HCT116 (cell line): ENCODE data around the gene CD58. TPM values are rescaled to one million over a fixed set of nuclear protein-coding genes. Genes with fewer than 3 reads are reported as not detected.

Experiments used
- ATAC-seq: fragments of 200-7000 bp; cut with Tn5 transposase; 2 replicates; pipeline ENCODE4 v1.9.1; 2020; ENCODE audit warnings: mild to moderate bottlenecking, moderate library complexity
- BruUV-seq: library from RNA; stranded (reverse); fragments of 400-500 nt; replicated peaks from 2 replicates; lab custom pipeline; 2021; lab: Mats Ljungman, UMichigan
- CTCF ChIA-PET: fragments of 300-600 bp; sonication (Branson Sonifier 250); formaldehyde crosslinking; loops from one replicate; lab custom pipeline; 2021; ENCODE audit warnings: antibody characterized with exemption; lab: Charles Lee
- POLR2A ChIA-PET: fragments of 300-600, 350-600 bp; sonication (Branson Sonifier 250); formaldehyde crosslinking; loops from one replicate; lab custom pipeline; 2021; ENCODE audit warnings: antibody characterized with exemption; lab: Charles Lee
- RAD21 ChIA-PET, 2 experiments: fragments of 300-600 bp; sonication (Branson Sonifier 250); formaldehyde crosslinking; loops; one replicate each; lab custom pipeline; 2023; ENCODE audit warnings: low total read pairs in 2 of 2; ENCODE audit not compliant: uncharacterized antibody in 2 of 2, unreplicated experiment in 2 of 2, low non-redundant PET in 1 of 2; lab: Charles Lee
- DNase-seq: peaks from one replicate; pipeline ENCODE4 v3.0.0-alpha.2; 2010; ENCODE audit warnings: low read depth, low spot score
- H2AFZ ChIP-seq: fragments of 200-600 bp; shearing (Covaris generic), sonication (generic); 2 replicates; pipeline ENCODE4 v1.6.1; 2017; ENCODE audit warnings: low read depth, mixed run types, mixed read lengths, antibody characterized with exemption, low read length; ENCODE audit not compliant: poor library complexity, severe bottlenecking
- H3K27ac ChIP-seq: 2 replicates; pipeline ENCODE4 v1.5.1; 2012; ENCODE audit warnings: low read depth, low read length
- H3K27me3 ChIP-seq: fragments of 200-600 bp; sonication (generic); 2 replicates; pipeline ENCODE4 v1.6.1; 2016; ENCODE audit warnings: mixed run types, low read length, mixed read lengths; ENCODE audit not compliant: insufficient read depth
- H3K36me3 ChIP-seq, 2 experiments: fragments of 200-500 bp in 1 of 2; fragments of 200-600 bp in 1 of 2; sonication (Bioruptor generic) in 1 of 2; sonication (generic) in 1 of 2; 2 replicates each; pipeline versions ENCODE4 v1.5.1 to v1.6.1; 2014 to 2016; ENCODE audit warnings: low read length in 2 of 2, inconsistent platforms in 1 of 2, mixed read lengths in 1 of 2, mixed run types in 1 of 2; ENCODE audit not compliant: insufficient read depth in 2 of 2, control insufficient read depth in 1 of 2
- H3K4me1 ChIP-seq, 2 experiments: fragments of 200-600 bp in 1 of 2; sonication (generic) in 1 of 2; 2 replicates each; pipeline versions ENCODE4 v1.5.1 to v1.6.1; 2012 to 2017; ENCODE audit warnings: low read length in 2 of 2, inconsistent platforms in 1 of 2, mild to moderate bottlenecking in 1 of 2, mixed read lengths in 1 of 2, mixed run types in 1 of 2, moderate library complexity in 1 of 2; ENCODE audit not compliant: insufficient read depth in 2 of 2, control insufficient read depth in 1 of 2
- H3K4me2 ChIP-seq: fragments of 200-600 bp; sonication (generic); 2 replicates; pipeline ENCODE4 v1.6.1; 2017; ENCODE audit warnings: mixed run types, low read length, mixed read lengths
- H3K4me3 ChIP-seq, 2 experiments: fragments of 200-600 bp in 1 of 2; sonication (generic) in 1 of 2; replicated peaks in 1 of 2; 2 replicates each; pipeline ENCODE4 v1.5.1; 2011 to 2016; ENCODE audit warnings: low read length in 2 of 2, control low read depth in 1 of 2, low read depth in 1 of 2, mild to moderate bottlenecking in 1 of 2, mixed read lengths in 1 of 2, mixed run types in 1 of 2
- H3K79me2 ChIP-seq: fragments of 200-600 bp; sonication (generic); 2 replicates; pipeline ENCODE4 v1.6.1; 2017; ENCODE audit warnings: mild to moderate bottlenecking, mixed run types, low read length, moderate library complexity, mixed read lengths; ENCODE audit not compliant: insufficient read depth
- H3K9ac ChIP-seq: fragments of 200-600 bp; sonication (generic); 2 replicates; pipeline ENCODE4 v1.6.1; 2016; ENCODE audit warnings: low read length, mixed read lengths
- H3K9me2 ChIP-seq: fragments of 200-600 bp; sonication (generic), shearing (Covaris generic); 2 replicates; pipeline ENCODE4 v1.6.1; 2017; ENCODE audit warnings: mixed run types, mild to moderate bottlenecking, moderate library complexity; ENCODE audit not compliant: insufficient read depth
- H3K9me3 ChIP-seq, 2 experiments: fragments of 200-500 bp in 1 of 2; fragments of 200-600 bp in 1 of 2; sonication (Bioruptor generic) in 1 of 2; sonication (generic) in 1 of 2; 2 replicates each; pipeline ENCODE4 v1.6.1; 2014 to 2017; ENCODE audit warnings: low read length in 2 of 2, mixed read lengths in 2 of 2, inconsistent platforms in 1 of 2, low read depth in 1 of 2, mild to moderate bottlenecking in 1 of 2, mixed run types in 1 of 2, moderate library complexity in 1 of 2; ENCODE audit not compliant: control insufficient read depth in 1 of 2, insufficient read depth in 1 of 2
- H4K20me1 ChIP-seq: fragments of 200-600 bp; sonication (generic), shearing (Covaris generic); 2 replicates; pipeline ENCODE4 v1.6.1; 2017; ENCODE audit warnings: mixed run types, mild to moderate bottlenecking, moderate library complexity; ENCODE audit not compliant: insufficient read depth
- CBX3 ChIP-seq: IDR thresholded peaks from 2 replicates; pipeline ENCODE4 v1.6.1; 2012; ENCODE audit warnings: low read depth
- CEBPB ChIP-seq: IDR thresholded peaks from 2 replicates; pipeline ENCODE4 v1.6.1; 2012; ENCODE audit warnings: low read depth
- EGR1 ChIP-seq: IDR thresholded peaks from 2 replicates; pipeline ENCODE4 v1.6.1; 2012; ENCODE audit warnings: low read depth
- ELF1 ChIP-seq: IDR thresholded peaks from 2 replicates; pipeline ENCODE4 v1.6.1; 2012; ENCODE audit warnings: low read depth, borderline replicate concordance
- EZH2 ChIP-seq: fragments of 200-600 bp; sonication (generic); IDR thresholded peaks from 2 replicates; pipeline ENCODE4 v1.6.1; 2017; ENCODE audit warnings: antibody characterized with exemption, mixed run types
- EZH2phosphoT487 ChIP-seq: fragments of 200-600 bp; IDR thresholded peaks from 2 replicates; pipeline ENCODE4 v1.6.1; 2018; ENCODE audit warnings: antibody characterized with exemption, borderline replicate concordance
- FOSL1 ChIP-seq: IDR thresholded peaks from 2 replicates; pipeline ENCODE4 v1.6.1; 2012; ENCODE audit warnings: low read depth
- JUND ChIP-seq: IDR thresholded peaks from 2 replicates; pipeline ENCODE4 v1.6.1; 2012
- POLR2AphosphoS5 ChIP-seq: IDR thresholded peaks from 2 replicates; pipeline ENCODE4 v1.6.1; 2011; ENCODE audit warnings: mild to moderate bottlenecking, low read depth, low read length, moderate library complexity
- RAD21 ChIP-seq: IDR thresholded peaks from 2 replicates; pipeline ENCODE4 v1.6.1; 2012; ENCODE audit warnings: low read depth, mild to moderate bottlenecking
- SIN3A ChIP-seq: IDR thresholded peaks from 2 replicates; pipeline ENCODE4 v1.6.1; 2012; ENCODE audit warnings: low read depth
- SP1 ChIP-seq: IDR thresholded peaks from 2 replicates; pipeline ENCODE4 v1.6.1; 2012; ENCODE audit warnings: low read depth
- SRF ChIP-seq: IDR thresholded peaks from 2 replicates; pipeline ENCODE4 v1.6.1; 2012; ENCODE audit warnings: low read depth
- TCF7L2 ChIP-seq: IDR thresholded peaks from 2 replicates; pipeline ENCODE4 v1.7.0; 2011; ENCODE audit warnings: borderline replicate concordance, inconsistent platforms; ENCODE audit not compliant: insufficient read depth, insufficient read length; ENCODE audit errors: extremely low read depth
- ZFX ChIP-seq: fragments of 450-650 bp; IDR thresholded peaks from 2 replicates; pipeline ENCODE4 v1.6.1; 2017
- ZNF274 ChIP-seq: fragments of 200-500 bp; sonication (Bioruptor generic); IDR thresholded peaks from 2 replicates; pipeline ENCODE4 v1.6.1; 2014; ENCODE audit warnings: mild to moderate bottlenecking, low read depth, low read length, inconsistent platforms
- intact Hi-C: fragments of 100-400 bp; cut with micrococcal nuclease; formaldehyde crosslinking; loops from 2 replicates; pipeline ENCODE4 v1.10.0; 2022
- total RNA-seq: library from RNA; stranded (reverse); gene quantifications from one replicate; pipeline ENCODE4 v1.2.1, GENCODE V29; 2021; ENCODE audit not compliant: unreplicated experiment
- TF ChIP-seq, protein P1 (sequence below): IDR thresholded peaks from 2 replicates; pipeline ENCODE4 v1.6.1; 2012
- TF ChIP-seq, protein P2 (sequence below): IDR thresholded peaks from 2 replicates; pipeline ENCODE4 v1.6.1; 2012
- TF ChIP-seq, protein P3 (sequence below): IDR thresholded peaks from 2 replicates; pipeline ENCODE4 v1.6.1; 2012; ENCODE audit warnings: low read depth
- TF ChIP-seq, protein P4 (sequence below), 3 experiments: fragments of 200-600 bp in 1 of 3; sonication (generic) in 1 of 3; IDR thresholded peaks in 2 of 3; conservative IDR thresholded peaks in 1 of 3; 2 replicates each; pipeline ENCODE4 v1.5.1; 2012 to 2017; ENCODE audit warnings: low read depth in 2 of 3, low read length in 2 of 3, antibody characterized with exemption in 1 of 3, borderline replicate concordance in 1 of 3, control low read depth in 1 of 3, mild to moderate bottlenecking in 1 of 3, mixed read lengths in 1 of 3, mixed run types in 1 of 3, moderate library complexity in 1 of 3; ENCODE audit not compliant: insufficient read depth in 1 of 3

The CD58 gene
- total RNA-seq, 1 experiment from 2014 or later = 18.0 TPM

DNA sequence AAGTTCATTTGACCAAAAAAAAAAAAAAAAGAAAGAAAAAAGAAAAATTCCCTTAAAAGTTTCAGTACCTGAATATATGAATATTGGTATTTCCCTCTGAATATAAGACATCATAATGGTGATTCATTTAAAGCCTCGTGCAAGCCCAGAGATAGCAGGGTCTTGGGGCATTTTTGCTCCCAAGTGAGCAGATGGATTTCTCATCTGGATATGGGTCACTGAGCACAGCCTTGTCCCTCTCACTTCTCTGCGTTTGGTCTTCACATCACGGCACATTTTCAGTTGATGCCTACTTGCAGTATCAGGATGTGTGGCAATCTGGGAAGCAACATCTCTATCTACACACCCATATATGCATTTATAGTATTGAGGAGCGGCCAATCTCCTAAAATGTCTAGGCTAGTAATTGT lies 12.7 kb downstream of the CD58 start:
- H3K4me3 ChIP-seq = no peak overlapping the region
- H3K9ac ChIP-seq = no peak overlapping the region; the same call in 1 of the 2 replicates
- DNase-seq (no peak), ATAC-seq (no peak)
- peaks cover 33 to 47% of the 10 kb centered on the region in 2 experiments for H3K4me1 ChIP-seq
- H3K36me3 ChIP-seq = no peaks in the 10 kb centered on the region
- no peak overlapping the region for H3K4me2 ChIP-seq
- ChIA-PET RAD21 (no interaction called here), POLR2A (no interaction called here), CTCF (interaction anchor here (0.7 kb wide), 1 partner anchor 30 kb away, joined by 3 read pairs; no protein-coding TSS in a partner anchor)
- no peak overlapping the region for H3K27ac ChIP-seq
- H4K20me1 ChIP-seq = no peaks in the 10 kb centered on the region
- no peaks in the 10 kb centered on the region for H3K9me3 ChIP-seq
- no peaks in the 10 kb centered on the region for H3K27me3 ChIP-seq
- no peak overlapping the region for H2AFZ ChIP-seq
- H3K79me2 ChIP-seq = peaks cover 63% of the 10 kb centered on the region
- H3K9me2 ChIP-seq = no peaks in the 10 kb centered on the region
- TF ChIP-seq EGR1 (no peak), EZH2 (no peak), CEBPB (no peak), SP1 (no peak), SIN3A (no peak), RAD21 (no peak), TCF7L2 (no peak), POLR2AphosphoS5 (no peak), JUND (no peak), CBX3 (no peak), EZH2phosphoT487 (no peak), ZFX (no peak), SRF (no peak), ZNF274 (no peak), ELF1 (no peak), FOSL1 (no peak)
- TF ChIP-seq, protein P1, sequence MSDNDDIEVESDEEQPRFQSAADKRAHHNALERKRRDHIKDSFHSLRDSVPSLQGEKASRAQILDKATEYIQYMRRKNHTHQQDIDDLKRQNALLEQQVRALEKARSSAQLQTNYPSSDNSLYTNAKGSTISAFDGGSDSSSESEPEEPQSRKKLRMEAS = no peak
- TF ChIP-seq, protein P2, sequence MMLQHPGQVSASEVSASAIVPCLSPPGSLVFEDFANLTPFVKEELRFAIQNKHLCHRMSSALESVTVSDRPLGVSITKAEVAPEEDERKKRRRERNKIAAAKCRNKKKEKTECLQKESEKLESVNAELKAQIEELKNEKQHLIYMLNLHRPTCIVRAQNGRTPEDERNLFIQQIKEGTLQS = no peak
- TF ChIP-seq, protein P3, sequence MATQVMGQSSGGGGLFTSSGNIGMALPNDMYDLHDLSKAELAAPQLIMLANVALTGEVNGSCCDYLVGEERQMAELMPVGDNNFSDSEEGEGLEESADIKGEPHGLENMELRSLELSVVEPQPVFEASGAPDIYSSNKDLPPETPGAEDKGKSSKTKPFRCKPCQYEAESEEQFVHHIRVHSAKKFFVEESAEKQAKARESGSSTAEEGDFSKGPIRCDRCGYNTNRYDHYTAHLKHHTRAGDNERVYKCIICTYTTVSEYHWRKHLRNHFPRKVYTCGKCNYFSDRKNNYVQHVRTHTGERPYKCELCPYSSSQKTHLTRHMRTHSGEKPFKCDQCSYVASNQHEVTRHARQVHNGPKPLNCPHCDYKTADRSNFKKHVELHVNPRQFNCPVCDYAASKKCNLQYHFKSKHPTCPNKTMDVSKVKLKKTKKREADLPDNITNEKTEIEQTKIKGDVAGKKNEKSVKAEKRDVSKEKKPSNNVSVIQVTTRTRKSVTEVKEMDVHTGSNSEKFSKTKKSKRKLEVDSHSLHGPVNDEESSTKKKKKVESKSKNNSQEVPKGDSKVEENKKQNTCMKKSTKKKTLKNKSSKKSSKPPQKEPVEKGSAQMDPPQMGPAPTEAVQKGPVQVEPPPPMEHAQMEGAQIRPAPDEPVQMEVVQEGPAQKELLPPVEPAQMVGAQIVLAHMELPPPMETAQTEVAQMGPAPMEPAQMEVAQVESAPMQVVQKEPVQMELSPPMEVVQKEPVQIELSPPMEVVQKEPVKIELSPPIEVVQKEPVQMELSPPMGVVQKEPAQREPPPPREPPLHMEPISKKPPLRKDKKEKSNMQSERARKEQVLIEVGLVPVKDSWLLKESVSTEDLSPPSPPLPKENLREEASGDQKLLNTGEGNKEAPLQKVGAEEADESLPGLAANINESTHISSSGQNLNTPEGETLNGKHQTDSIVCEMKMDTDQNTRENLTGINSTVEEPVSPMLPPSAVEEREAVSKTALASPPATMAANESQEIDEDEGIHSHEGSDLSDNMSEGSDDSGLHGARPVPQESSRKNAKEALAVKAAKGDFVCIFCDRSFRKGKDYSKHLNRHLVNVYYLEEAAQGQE = no peak
- TF ChIP-seq, protein P4, sequence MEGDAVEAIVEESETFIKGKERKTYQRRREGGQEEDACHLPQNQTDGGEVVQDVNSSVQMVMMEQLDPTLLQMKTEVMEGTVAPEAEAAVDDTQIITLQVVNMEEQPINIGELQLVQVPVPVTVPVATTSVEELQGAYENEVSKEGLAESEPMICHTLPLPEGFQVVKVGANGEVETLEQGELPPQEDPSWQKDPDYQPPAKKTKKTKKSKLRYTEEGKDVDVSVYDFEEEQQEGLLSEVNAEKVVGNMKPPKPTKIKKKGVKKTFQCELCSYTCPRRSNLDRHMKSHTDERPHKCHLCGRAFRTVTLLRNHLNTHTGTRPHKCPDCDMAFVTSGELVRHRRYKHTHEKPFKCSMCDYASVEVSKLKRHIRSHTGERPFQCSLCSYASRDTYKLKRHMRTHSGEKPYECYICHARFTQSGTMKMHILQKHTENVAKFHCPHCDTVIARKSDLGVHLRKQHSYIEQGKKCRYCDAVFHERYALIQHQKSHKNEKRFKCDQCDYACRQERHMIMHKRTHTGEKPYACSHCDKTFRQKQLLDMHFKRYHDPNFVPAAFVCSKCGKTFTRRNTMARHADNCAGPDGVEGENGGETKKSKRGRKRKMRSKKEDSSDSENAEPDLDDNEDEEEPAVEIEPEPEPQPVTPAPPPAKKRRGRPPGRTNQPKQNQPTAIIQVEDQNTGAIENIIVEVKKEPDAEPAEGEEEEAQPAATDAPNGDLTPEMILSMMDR (IDR thresholded peaks at IDR 0.05 in 2 of 3, conservative IDR thresholded peaks at IDR 0.05 in 1 of 3; ENCODE audit: borderline replicate concordance in 1 of 3, insufficient read depth in 1 of 3, low read depth in 2 of 3, low read length in 2 of 3) = no peak
- intact Hi-C loops = loop anchor here (5.0 kb wide), 1 partner anchor 51 kb away; no protein-coding TSS in a partner anchor
- BruUV-seq = no TSS peak
